ENCODE measurements around the gene ZDHHC4.

GRCh38 chr7:6542368-6542767, 34.9 kb upstream of the ZDHHC4 start:
- TF ChIP-seq CTCF (IDR thresholded peaks at IDR 0.05) (no peak), POLR2A (IDR thresholded peaks at IDR 0.05; ENCODE audit: low read length) (no peak), SREBF2 (IDR thresholded peaks at IDR 0.05) (no peak)

Data from A549 (cell line).